ENCODE measurements around the gene KCTD16.

The KCTD16 gene

GRCh38 chr5:144352732-144353317, 182.2 kb downstream of the KCTD16 start:
- H3K36me3 ChIP-seq, result no peaks in the 10 kb centered on the region
- DNase-seq, result no peak
- H3K27me3 ChIP-seq (ENCODE audit: insufficient read depth, low read depth, severe bottlenecking), result no peaks in the 10 kb centered on the region
- H3K27ac ChIP-seq, result no peak overlapping the region
- no peaks in the 10 kb centered on the region for H3K9me3 ChIP-seq (ENCODE audit: severe bottlenecking)
- no peak overlapping the region for H3K4me3 ChIP-seq (ENCODE audit: low read depth, low read length)
- TF ChIP-seq, protein P1, sequence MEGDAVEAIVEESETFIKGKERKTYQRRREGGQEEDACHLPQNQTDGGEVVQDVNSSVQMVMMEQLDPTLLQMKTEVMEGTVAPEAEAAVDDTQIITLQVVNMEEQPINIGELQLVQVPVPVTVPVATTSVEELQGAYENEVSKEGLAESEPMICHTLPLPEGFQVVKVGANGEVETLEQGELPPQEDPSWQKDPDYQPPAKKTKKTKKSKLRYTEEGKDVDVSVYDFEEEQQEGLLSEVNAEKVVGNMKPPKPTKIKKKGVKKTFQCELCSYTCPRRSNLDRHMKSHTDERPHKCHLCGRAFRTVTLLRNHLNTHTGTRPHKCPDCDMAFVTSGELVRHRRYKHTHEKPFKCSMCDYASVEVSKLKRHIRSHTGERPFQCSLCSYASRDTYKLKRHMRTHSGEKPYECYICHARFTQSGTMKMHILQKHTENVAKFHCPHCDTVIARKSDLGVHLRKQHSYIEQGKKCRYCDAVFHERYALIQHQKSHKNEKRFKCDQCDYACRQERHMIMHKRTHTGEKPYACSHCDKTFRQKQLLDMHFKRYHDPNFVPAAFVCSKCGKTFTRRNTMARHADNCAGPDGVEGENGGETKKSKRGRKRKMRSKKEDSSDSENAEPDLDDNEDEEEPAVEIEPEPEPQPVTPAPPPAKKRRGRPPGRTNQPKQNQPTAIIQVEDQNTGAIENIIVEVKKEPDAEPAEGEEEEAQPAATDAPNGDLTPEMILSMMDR (IDR thresholded peaks at IDR 0.05; ENCODE audit: low read depth, low read length), result no peak

DNA sequence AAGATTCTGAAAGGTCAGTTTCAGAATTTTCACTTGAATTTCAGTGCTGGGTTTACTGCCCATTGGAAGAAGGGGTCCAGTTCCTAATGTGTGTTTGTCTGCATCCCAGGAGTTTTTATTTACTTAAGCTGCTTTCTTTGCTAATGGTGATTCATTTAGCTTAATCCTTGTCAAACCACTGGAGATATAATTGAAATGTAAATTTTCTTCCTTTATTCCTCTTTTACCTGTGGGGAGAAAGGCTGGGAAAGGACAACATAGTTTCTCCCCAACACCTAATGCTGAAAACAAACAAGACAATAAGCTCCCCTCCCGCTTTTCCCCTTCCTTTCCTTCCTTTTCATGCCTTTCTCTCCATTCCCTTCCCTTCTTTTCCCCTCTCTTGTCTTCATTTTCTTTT, 185.8 kb downstream of the KCTD16 start:
- Histone ChIP-seq H3K27ac (no peak overlapping the region), H3K4me3 (ENCODE audit: low read depth, low read length) (no peak overlapping the region), H3K27me3 (ENCODE audit: insufficient read depth, low read depth, severe bottlenecking) (no peaks in the 10 kb centered on the region), H3K9me3 (ENCODE audit: severe bottlenecking) (no peaks in the 10 kb centered on the region), H3K36me3 (no peaks in the 10 kb centered on the region)
- DNase-seq, result no peak
- TF ChIP-seq, protein P1 (IDR thresholded peaks at IDR 0.05; ENCODE audit: low read depth, low read length), result no peak

GRCh38 chr5:144361406-144361805, 190.7 kb downstream of the KCTD16 start:
- H3K27ac ChIP-seq, result no peak overlapping the region
- no peaks in the 10 kb centered on the region for H3K36me3 ChIP-seq

DNA sequence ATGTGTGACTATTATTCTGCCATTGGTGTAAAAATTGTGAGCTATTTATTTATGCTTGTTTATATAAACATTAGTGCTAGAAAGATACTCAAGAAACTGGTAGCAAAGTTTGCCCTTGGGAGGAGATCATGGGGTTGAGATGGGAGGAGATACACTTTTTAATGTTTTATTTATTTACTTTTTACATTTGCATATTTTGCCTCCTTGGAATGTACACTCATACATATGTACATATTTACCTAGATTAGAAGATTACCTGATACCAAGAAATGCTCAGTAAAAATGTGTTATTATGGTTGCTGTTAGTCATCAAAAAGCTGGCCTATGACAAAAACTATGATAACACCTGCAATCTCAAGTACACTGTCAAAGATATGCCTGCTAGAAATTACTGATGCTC, 195.2 kb downstream of the KCTD16 start:
- Histone ChIP-seq H3K4me3 (ENCODE audit: low read depth, low read length) (no peak overlapping the region), H3K9me3 (ENCODE audit: severe bottlenecking) (no peaks in the 10 kb centered on the region), H3K27me3 (ENCODE audit: insufficient read depth, low read depth, severe bottlenecking) (no peaks in the 10 kb centered on the region), H3K36me3 (no peaks in the 10 kb centered on the region), H3K27ac (no peak overlapping the region)
- DNase-seq, result no peak
- TF ChIP-seq, protein P1 (IDR thresholded peaks at IDR 0.05; ENCODE audit: low read depth, low read length), result no peak

More at GRCh38 chr5:144361406-144361805, 190.7 kb downstream of the KCTD16 start:
- Histone ChIP-seq H3K4me3 (ENCODE audit: low read depth, low read length) (no peak overlapping the region), H3K9me3 (ENCODE audit: severe bottlenecking) (no peaks in the 10 kb centered on the region), H3K27me3 (ENCODE audit: insufficient read depth, low read depth, severe bottlenecking) (no peaks in the 10 kb centered on the region)
- TF ChIP-seq, protein P1 (IDR thresholded peaks at IDR 0.05; ENCODE audit: low read depth, low read length), result no peak
- no peak for DNase-seq

DNA sequence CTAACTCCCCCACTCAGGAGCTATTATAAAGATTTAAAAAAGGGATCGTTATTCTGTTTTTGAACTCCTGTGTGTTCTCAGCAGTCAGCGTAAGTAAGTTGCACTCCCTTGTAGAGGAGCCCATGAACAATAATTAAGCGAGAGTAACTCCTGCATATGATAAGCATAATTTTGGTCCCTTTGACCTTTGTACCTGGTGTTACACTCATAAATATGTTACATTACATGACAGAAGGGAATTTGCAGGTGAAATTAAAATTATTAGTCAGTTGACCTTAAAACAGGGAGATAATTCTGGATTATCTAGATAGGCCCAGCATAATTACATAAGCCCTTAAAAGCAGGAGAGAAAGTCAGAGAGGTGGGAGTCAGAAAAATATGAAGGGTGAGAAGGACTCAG, 197.3 kb downstream of the KCTD16 start:
- TF ChIP-seq, protein P1 (IDR thresholded peaks at IDR 0.05; ENCODE audit: low read depth, low read length), result no peak
- no peak overlapping the region for H3K4me3 ChIP-seq (ENCODE audit: low read depth, low read length)
- no peak for DNase-seq
- no peaks in the 10 kb centered on the region for H3K9me3 ChIP-seq (ENCODE audit: severe bottlenecking)
- H3K36me3 ChIP-seq, result no peaks in the 10 kb centered on the region
- no peaks in the 10 kb centered on the region for H3K27me3 ChIP-seq (ENCODE audit: insufficient read depth, low read depth, severe bottlenecking)
- H3K27ac ChIP-seq, result no peak overlapping the region

DNA sequence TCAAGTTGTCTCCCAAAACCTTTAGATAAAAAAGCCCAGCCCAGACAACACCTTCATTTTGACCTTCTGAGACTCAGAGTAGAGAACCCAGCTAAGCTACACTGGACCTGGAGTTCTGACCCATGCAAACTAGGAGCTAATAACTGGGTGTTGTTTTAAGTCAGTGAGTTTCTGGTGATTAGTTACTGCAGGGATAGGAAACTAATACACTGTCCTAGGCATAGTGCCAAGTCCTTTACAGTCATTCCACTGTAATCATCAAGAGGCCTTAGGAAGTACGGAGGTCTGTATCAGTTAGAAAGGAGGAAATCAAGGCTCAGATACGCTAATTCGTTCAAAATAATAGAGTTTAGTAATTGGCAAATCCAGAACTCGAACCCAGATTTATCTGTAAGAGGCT, 197.9 kb downstream of the KCTD16 start:
- no peak overlapping the region for H3K27ac ChIP-seq
- DNase-seq, result no peak
- no peaks in the 10 kb centered on the region for H3K9me3 ChIP-seq (ENCODE audit: severe bottlenecking)
- H3K27me3 ChIP-seq (ENCODE audit: insufficient read depth, low read depth, severe bottlenecking), result no peaks in the 10 kb centered on the region
- H3K36me3 ChIP-seq, result no peaks in the 10 kb centered on the region
- no peak overlapping the region for H3K4me3 ChIP-seq (ENCODE audit: low read depth, low read length)
- TF ChIP-seq, protein P1 (IDR thresholded peaks at IDR 0.05; ENCODE audit: low read depth, low read length), result no peak
